ENCODE results near the gene VASH2.

GRCh38 chr1:212968368-212968863, 18.1 kb downstream of the VASH2 start:
- no peak for TF ChIP-seq POLR2A (IDR thresholded peaks at IDR 0.05)
- no peak for TF ChIP-seq CTCF (IDR thresholded peaks at IDR 0.05)

All from thyroid gland (tissue), 4 donors.